Inferior parietal cortex (tissue), 1 donor: Measurements from ENCODE around the gene FOXE1.

Experiments
- DNase-seq: peaks from one replicate; pipeline ENCODE4 v3.0.0-alpha.2; 2016; ENCODE audit errors: extremely low spot score

The FOXE1 gene

DNA sequence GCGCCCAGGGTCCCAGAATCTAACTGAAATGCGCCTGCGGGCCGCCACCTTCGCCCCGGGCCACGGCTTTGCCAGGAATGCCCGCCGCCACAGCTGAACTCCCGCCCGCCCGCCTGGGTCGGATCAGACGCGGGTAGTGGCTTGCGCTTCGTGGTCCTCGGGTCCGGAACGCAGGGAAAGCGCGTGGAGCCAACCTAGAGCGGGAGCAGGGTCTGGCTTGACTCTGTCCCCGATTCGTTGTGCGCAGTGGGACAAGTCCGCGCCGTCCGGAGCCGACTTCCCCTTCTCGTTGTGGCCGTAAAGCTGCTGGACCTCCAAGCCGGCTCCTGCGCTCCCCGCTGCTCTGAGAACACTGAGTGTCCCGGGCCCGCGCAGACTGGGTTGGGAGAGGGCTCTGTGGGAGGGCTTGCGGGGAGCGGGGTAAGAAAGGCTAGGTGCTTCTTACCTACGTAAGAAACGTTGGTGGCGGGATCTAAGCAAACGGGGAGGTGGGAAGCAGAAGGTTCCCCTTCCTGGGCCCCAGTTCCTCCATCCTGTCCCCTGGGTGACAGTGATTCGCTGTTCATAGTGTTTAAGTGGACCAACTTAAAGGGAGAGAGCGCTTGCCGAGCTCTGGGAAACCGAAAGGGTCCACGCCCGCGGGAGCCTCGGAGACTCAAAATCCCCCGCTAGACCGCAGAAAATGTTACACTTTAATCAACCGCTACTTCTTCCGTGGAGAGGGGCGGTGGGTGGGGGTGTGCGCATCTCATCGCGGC is 4.4 kb upstream of the FOXE1 start:
- DNase-seq, result no peak

DNA sequence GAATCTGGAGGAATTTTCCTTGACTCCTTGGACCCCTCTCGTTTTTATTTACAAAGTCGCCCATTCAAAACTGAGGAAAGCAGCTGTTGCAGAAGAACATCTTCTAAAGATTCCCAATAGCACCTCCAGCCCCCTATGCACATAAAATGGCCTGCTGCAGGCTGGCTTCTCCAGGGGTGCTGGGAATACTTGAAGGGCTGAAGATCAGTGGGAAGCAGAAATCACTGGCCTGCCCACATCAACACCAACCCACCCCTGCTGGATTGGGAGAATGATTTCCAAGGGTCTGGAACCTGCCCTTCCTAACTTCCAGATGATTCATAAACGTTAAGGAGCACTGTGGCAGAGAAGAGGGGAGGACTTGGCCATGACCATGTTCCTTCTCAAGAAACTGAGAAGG is 3.0 kb upstream of the FOXE1 start:
- DNase-seq, result no peak

DNA sequence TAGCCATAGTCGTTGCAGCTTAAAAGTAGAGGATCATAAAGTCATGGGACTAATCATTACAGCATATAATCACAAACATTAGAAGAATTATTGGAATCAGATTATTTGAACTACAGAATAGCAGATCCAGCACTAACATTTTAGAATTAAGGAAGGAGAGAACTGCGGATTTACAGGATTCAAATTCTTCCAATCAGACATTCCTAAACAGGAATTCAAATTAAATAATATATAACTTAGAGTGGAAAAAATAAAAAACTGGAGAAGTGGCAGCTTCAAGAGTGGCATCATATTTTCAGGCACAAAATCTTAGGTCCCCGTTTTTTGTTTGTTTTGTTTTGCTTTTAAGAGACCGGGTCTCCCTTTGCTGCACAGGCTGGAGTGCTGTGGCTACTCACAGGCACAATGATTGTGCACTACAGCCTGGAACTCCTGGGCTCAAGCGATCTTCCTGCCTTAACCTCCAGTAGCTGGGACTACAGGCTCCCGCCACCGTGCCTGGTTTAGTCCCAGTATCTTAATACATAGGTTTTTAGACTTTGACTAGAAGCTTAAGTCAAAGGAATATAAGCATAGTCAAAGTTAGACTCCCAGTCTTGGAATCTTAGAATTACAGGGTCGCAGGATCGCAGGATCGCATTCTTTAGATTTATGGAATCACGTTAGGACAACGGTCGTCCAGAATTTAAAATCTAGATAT is 2.1 kb upstream of the FOXE1 start:
- no peak for DNase-seq

DNA sequence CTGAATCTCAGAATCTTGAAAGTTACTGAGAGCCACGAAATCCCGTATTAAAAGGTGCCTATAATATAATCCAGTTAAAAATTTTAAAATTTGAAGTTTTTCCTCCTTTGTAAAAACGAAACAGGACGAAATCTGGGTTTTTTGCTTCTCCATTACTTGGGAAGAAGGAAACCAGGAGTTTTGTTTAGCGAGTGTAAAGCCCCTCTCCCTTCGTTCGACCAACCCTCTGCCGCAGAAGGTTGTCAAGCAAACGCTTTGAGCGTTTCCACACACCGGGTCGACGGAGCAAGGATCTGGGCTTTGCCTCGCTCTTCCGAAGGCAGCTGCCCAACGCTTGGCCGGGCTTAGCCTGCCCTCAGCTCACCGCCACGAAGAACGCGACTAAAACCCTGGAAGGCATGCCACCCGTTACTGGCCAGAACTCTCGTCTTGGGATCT is 1.6 kb upstream of the FOXE1 start:
- no peak for DNase-seq

DNA sequence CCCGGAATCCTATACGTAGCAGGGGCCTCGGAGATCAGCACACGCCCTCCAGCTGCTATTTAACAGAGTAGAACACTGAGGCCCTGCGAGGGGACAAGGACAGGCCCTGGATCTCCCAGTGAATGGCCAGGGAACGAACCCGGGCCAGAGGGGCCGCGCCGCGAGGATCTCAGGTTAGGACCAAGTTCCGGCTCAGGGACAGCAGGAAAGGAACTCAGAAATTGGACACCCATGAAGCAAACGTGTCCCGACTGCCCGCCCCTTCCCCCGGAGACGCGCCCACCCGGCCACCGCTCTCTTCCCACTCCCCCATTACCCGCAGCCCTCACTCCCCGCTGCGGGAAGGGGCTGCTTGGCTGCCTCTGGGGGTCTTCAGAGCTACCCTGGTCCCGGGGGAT is 1.0 kb upstream of the FOXE1 start:
- no peak for DNase-seq

DNA sequence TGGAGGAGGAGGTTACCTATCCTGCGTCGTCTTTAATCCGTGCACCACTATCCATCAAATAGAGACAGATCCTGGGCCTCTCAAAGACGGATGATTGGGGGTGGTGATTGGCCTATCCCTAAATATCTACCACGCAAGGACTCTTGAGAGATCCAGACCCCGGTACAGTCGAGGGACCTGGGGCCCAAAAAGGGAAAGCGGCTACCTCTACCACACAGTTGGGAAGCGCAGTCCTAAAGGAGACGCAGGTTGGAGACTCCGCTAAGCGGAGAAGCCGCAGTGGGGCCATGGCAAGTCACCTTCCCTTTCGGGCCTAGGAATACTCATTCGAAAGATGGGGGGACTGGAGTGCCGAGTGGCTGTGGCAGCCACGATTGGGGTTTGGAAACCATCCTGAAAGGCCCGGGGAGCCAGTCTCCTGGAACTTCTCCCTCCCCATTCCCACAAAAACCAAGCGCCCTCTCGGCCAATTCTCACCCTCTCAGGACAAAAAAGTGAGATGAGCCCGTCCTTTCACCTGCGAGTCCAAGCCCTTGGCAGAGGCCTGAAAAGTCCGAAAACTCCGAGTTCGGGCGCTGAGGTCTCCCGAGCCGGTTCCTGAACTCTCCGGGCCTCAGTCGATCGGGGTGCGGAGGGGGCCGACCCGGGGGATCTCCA is 499 bp upstream of the FOXE1 start:
- no peak for DNase-seq

DNA sequence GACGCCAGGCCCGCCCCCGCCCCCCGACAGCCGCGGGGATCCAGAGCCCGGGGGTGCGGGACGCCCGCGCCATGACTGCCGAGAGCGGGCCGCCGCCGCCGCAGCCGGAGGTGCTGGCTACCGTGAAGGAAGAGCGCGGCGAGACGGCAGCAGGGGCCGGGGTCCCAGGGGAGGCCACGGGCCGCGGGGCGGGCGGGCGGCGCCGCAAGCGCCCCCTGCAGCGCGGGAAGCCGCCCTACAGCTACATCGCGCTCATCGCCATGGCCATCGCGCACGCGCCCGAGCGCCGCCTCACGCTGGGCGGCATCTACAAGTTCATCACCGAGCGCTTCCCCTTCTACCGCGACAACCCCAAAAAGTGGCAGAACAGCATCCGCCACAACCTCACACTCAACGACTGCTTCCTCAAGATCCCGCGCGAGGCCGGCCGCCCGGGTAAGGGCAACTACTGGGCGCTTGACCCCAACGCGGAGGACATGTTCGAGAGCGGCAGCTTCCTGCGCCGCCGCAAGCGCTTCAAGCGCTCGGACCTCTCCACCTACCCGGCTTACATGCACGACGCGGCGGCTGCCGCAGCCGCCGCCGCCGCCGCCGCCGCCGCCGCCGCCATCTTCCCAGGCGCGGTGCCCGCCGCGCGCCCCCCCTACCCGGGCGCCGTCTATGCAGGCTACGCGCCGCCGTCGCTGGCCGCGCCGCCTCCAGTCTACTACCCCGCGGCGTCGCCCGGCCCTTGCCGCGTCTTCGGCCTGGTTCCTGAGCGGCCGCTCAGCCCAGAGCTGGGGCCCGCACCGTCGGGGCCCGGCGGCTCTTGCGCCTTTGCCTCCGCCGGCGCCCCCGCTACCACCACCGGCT is 1.0 kb downstream of the FOXE1 start:
- no peak for DNase-seq

DNA sequence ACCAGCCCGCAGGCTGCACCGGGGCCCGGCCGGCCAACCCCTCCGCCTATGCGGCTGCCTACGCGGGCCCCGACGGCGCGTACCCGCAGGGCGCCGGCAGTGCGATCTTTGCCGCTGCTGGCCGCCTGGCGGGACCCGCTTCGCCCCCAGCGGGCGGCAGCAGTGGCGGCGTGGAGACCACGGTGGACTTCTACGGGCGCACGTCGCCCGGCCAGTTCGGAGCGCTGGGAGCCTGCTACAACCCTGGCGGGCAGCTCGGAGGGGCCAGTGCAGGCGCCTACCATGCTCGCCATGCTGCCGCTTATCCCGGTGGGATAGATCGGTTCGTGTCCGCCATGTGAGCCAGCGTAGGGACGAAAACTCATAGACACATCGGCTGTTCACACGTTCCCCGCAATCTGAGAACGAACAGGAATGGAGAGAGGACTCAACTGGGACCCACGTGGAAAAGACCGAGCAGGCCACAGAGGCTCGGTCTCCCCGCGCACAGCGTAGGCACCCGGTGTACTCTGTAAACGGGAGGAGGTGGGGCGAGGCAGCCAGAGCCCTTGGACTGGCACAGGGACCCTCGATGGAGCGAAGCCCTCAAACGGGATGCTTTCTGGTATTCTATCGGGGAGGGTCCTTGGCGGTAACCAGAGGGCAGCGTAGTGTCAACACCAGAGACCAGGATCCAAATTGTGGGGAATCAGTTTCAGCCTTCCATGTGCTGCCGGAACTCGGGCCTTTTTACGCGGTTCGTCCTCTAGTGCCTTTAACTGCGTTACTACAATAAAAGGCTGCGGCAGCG is 1.9 kb downstream of the FOXE1 start:
- DNase-seq, result no peak

DNA sequence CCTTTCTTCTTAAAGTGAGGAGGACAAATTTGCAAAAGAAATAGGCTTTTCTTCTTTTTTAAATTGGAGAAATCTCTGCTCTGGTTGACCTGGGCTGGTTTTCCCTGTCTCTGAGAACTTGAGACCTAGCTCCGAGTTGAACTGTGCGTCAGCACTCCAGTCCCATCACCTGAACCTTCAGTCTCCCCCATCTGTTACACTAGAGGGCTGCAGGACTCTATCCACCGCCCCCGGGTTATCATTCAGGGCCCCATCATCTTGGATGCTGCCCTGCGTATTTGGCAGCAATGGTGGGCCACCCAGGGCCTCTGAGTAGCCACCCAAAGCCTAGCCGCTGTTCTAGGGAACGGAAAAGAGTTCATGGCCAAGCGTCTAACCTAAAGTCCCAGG is 2.5 kb downstream of the FOXE1 start:
- DNase-seq, result no peak

DNA sequence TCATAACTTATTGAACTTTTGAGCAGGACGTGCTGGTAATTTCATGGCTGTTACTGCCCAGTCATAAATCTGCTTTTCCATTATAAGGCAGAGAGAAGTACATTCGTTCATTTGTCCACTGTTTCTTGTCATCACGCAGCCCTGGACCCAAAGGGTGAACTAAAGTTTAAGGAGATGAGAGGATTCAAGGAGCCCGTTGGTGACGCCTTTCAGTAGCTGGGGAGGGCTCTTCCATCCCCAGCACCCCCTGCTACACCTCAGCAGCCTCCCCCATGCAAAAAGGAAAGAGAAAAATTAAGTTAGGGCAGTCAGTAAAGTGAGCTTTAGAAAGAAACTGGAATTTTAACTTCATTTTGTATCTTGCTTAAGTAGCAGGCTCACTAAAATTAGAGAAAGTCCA is 2.9 kb downstream of the FOXE1 start:
- DNase-seq, result no peak

DNA sequence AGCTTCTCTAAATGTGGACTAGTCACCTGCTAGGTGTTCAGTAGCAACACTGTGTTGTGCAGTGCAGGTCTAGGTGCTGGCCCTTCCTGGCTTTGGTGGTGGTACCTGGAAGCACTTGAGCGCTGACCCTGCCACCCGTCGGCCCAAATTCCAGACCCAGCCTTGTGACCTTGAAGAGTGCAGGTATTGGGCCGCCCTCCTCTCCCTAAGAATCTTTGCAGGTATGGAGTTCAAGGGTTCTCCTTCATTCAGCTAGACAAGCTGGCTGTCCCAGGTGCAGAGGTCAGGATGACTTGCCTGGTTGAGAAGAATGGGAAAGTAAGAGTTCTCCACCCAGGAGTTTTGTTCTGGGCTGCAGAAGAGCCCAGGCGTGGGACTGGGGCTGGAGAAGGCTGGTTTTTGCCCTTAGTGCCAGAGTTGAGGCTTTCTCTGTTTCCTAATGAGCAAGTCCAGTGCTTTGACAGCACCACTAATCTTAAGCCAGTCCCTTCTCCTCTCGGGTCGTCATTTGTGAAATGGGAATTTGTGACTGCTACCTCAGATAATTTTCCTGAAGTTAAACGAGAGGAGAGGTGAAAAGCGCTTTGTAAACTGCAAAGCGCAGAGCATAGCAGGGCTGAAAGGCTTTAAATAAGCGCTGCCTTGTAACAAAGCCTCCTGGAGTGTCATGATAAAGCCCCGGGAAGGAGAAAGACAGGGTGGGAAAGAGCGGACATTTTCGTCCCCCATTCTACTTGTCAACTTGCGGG is 4.0 kb downstream of the FOXE1 start:
- DNase-seq, result no peak

DNA sequence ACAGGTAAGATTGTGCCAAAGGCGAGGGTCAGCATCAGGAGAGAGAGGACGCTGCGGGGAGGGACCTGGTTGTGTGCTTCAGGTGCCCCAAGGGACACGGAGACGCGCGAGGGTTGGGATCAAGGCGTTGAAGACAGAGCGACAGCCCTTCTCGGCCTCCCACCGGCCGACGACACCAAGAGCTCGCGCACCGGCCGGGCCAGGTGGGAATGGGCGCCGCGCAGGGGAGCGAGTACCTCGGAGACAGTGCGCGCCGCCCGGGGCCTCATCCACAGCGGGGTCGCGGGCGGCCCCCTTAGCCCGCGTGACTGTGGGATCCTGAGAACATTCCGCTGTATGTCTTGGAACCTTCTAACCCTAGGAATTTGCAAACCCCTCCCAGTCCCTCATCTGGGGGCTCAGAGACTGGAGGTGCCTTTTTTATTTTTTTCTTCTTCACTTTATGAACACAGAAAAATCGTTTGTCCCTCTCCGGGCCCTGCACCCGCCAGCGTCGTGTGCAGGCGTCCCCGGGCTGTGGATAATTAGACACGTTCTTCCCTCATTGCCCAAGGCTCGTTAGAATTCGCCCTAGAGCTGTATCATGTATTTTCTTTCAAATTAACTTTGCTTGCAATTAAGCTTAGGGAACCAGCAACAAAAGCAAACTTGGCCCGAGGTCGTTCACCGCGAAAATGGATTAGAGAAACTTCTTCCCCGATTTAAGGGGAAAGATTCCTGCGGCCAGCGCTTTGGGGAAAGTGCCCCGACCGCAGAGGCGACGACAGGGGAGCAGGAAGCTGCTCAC is 4.8 kb downstream of the FOXE1 start:
- no peak for DNase-seq

DNA sequence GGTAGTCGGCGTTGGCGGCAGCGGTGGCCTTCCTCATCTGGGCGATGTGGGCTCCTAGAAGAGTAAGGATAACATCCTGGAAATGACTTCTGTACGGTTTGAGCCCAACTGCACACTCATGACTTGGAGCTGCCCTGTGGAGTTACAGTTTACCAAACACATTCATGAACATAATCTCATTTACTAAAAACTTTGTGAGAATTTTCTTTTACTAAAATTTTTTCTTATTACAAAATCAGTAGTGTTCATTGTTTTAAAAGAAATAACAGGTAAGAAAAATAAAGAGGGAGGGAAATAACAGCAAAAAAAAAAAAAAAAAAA is 5.3 kb downstream of the FOXE1 start:
- DNase-seq, result no peak

DNA sequence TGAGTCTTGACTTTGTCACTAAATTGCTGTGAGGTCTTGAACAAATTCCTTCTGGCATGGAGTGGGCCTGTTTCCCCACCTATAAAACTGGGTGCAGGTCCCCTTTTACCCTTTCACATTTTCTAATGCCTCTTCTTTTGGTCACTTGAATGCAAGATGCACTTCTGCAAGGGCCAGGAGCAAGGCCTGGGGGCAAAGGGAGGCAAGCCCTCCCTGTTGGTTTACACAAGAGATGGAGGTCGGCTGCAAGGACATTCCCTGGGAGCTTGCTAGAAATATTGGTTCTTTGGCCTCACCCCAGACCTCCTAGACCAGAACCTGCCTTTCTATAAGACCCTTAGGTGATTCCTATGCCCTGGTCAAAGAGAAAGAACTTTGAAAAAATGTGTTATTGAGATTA is 5.8 kb downstream of the FOXE1 start:
- no peak for DNase-seq

DNA sequence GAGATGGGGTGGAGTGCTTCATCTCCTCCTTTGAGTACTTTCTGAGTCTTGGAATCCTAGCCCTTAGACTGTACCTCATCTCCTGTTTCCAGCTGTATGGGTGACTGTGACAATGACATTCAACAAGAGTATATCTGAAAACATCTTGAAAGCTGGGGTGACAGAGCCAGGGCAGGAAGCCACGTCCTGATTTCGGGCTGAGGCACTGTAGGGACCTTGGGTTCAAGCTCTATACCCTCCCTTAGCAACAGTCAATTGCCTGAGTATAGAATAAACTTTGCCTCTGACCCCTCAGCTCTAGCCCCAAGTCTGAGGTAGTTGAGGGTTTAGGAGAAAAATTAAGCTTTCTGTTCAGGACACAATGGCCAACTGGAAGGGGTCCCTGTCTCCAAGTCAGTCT is 6.3 kb downstream of the FOXE1 start:
- no peak for DNase-seq

DNA sequence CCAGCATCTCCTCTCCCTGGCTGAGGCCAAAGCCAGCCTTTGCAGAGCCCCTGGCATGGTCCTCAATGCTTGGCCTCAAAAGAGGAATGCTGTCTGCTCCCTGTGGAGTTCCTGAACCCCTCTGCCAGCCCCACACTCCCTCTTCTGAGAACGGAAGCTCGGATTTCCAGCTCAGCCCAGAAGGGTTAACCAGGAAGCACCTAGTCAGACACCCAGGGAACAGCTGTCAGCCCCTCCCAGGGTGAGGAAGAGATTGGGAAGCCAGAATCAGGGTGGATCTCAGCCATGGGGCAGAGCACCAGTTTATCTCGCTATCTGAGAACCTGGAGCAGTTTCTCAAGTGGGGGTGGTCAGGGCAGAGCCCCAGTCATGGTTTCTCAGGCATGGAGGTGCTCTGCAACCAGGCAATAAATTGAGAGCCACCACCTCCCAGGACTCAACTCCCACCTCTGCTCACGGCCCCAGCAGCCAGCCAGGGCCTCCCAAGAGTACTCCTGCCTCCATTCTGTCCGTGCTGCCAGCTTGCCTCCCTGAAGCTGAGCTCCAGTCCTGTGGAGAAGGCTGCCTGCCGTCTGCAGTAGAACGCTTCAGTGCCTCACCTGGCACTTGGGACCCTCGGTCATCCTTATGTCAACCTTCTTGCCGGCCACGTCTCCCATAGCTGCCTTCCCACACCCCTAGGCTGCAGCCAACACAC is 7.6 kb downstream of the FOXE1 start:
- DNase-seq, result no peak

DNA sequence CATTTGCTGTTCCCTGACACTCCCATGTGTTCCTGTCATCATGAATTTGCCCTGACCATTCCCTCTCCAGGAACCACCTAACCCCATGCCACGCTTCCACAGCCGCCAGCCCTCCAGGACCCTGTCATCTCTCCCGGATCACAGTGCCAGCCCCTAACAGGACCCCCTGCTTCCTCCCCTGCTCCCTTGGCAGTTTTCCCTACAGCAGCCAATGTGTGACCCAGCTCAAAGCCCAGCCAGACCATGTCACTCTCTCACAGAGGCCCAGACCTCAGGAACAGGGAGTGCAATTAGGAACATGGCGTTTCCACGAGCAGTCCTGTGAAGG is 8.1 kb downstream of the FOXE1 start:
- no peak for DNase-seq

DNA sequence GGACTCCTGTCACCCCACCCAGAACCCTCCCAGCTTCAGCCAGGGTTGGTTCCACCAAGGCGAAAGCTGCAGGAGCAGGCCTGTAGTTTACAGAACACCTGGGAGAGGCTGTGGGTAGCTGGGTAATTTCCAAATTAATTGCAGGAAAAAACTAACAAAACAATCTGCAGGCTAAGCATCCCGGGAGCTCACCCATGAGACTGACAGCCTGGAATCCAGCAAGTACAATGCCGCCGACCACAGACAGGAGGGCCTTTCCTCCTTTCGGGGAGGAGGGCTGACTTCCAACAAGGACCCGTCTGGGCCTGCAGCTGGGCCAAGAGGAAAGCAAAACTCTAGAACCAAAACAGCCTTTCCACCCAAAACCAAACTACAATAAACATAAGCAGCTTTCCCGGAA is 10.3 kb downstream of the FOXE1 start:
- DNase-seq, result no peak

DNA sequence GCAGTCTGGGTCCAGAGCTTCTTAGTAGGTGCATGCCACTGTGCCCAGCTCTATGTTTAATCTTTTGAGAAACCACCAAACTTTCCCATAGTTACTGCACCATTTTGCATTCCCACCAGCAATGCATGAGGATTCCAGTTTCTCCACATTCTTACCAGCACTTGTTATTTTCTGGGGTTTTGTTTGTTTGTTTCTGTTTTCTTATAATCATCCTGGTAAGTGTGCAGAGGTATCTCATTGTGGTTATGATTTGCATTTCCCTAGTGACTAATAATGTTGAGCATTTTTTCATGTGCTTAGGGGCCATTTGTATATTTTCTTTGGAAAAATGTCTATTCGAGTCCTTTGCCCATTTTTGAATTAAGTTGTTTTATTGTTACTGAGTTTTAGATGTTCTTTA is 11.4 kb downstream of the FOXE1 start:
- DNase-seq, result no peak

DNA sequence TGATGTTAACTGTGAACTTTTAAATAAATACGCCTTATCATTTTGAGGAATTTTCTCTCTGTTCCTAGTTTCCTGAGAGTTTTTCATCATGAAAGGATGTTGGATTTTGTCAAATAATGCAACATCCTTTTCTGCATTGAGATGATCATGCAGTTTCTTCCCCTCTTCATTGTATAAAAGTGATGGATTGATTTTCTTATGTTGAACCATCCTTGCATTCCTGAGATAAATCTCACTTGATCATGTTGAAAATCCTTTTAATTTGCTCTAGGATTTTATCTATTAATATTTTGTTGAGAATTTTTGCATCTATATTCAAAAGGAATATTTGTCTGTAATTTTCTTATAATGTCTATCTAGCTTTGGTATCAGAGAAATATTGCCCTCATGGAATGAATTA is 13.3 kb downstream of the FOXE1 start:
- DNase-seq, result no peak
